Esophagus squamous epithelium (tissue), 5 donors: ENCODE results near the gene SLC9A9. TPM values are rescaled to one million over a fixed set of nuclear protein-coding genes. Genes with fewer than 3 reads are reported as not detected.

Experiments used
- DNase-seq: peaks from one replicate; lab custom pipeline; 2025; lab: John Stamatoyannopoulos, UW
- H3K27ac ChIP-seq, 4 donors: fragments of 200-600 bp; sonication (generic); one replicate each; pipeline ENCODE4 v1.5.1; 2016 to 2019; ENCODE audit warnings: mild to moderate bottlenecking in 1 of 4
- H3K27me3 ChIP-seq, 4 donors: fragments of 200-600 bp; sonication (generic); 1 replicate in 3 of 4; 2 replicates in 1 of 4; pipeline versions ENCODE4 v1.5.1 to v1.6.0; 2017 to 2021; ENCODE audit warnings: antibody characterized with exemption in 1 of 4
- H3K36me3 ChIP-seq, 3 donors: fragments of 200-600 bp; sonication (generic); one replicate each; pipeline ENCODE4 v1.5.1; 2016 to 2019
- H3K4me1 ChIP-seq, 3 donors: fragments of 200-600 bp; sonication (generic); one replicate each; pipeline ENCODE4 v1.5.1; 2017 to 2019
- H3K4me3 ChIP-seq, 4 donors: fragments of 200-600 bp; sonication (generic); 1 replicate in 3 of 4; 2 replicates in 1 of 4; pipeline ENCODE4 v1.5.1; 2016 to 2019; ENCODE audit warnings: mild to moderate bottlenecking in 2 of 4, moderate library complexity in 1 of 4
- H3K9me3 ChIP-seq, 3 donors: fragments of 200-600 bp; sonication (generic); one replicate each; pipeline ENCODE4 v1.5.1; 2016 to 2019
- POLR2A ChIP-seq, 4 donors: fragments of 450-650 bp; IDR thresholded peaks; one replicate each; pipeline ENCODE4 v1.6.1; 2017; ENCODE audit warnings: antibody characterized with exemption in 4 of 4, mild to moderate bottlenecking in 4 of 4, moderate library complexity in 3 of 4
- WGBS, 2 donors: methylation state at CpG; one replicate each; pipeline ENCODE4 v1.1.5; 2018; 5-methylcytosine and 5-hydroxymethylcytosine counted together
- intact Hi-C: fragments of 100-400 bp; cut with DNase I; formaldehyde crosslinking; loops from one replicate; pipeline ENCODE4 v1.15.0; 2022
- total RNA-seq, 4 donors: library from RNA; depleted of rRNA; stranded (reverse); fragments of >200 nt; gene quantifications; one replicate each; pipeline ENCODE4 v1.1.0, GENCODE V29; 2016
- TF ChIP-seq, protein P1 (sequence below), 6 experiments: fragments of 450-650 bp in 4 of 6; fragments of 200-600 bp in 2 of 6; sonication (generic) in 2 of 6; IDR thresholded peaks; one replicate each; pipeline ENCODE4 v1.5.1; 2016 to 2019; ENCODE audit warnings: antibody characterized with exemption in 6 of 6, mild to moderate bottlenecking in 4 of 6, moderate library complexity in 4 of 6
- donor health status: DM: yes; HTN: yes; CAD: no.

SLC9A9 gene
- total RNA-seq, 4 donors from 2014 or later, result 11.2 to 22.3 (median 18.9) TPM

GRCh38 chr3:143736205-143736997 is 111.9 kb downstream of the SLC9A9 start:
- WGBS, 2 donors, result 30 to 51% methylated on average over 5 of the region's 5 CpGs

GRCh38 chr3:143731776-143732175 is 116.5 kb downstream of the SLC9A9 start:
- H3K36me3 ChIP-seq, result no peaks in the 10 kb centered on the region
- DNase-seq, result no peak
- H3K4me1 ChIP-seq, result peaks cover 0 to 7% (median 0%) of the 10 kb centered on the region in 3 donors
- intact Hi-C loops, result no loop called here
- H3K27me3 ChIP-seq, result no peaks in the 10 kb centered on the region
- no peak overlapping the region for H3K27ac ChIP-seq
- 69 to 84% methylated on average over 2 of the region's 2 CpGs for WGBS, 2 donors
- H3K9me3 ChIP-seq, result no peaks in the 10 kb centered on the region
- TF ChIP-seq, protein P1, sequence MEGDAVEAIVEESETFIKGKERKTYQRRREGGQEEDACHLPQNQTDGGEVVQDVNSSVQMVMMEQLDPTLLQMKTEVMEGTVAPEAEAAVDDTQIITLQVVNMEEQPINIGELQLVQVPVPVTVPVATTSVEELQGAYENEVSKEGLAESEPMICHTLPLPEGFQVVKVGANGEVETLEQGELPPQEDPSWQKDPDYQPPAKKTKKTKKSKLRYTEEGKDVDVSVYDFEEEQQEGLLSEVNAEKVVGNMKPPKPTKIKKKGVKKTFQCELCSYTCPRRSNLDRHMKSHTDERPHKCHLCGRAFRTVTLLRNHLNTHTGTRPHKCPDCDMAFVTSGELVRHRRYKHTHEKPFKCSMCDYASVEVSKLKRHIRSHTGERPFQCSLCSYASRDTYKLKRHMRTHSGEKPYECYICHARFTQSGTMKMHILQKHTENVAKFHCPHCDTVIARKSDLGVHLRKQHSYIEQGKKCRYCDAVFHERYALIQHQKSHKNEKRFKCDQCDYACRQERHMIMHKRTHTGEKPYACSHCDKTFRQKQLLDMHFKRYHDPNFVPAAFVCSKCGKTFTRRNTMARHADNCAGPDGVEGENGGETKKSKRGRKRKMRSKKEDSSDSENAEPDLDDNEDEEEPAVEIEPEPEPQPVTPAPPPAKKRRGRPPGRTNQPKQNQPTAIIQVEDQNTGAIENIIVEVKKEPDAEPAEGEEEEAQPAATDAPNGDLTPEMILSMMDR (IDR thresholded peaks at IDR 0.05), result no peak
- TF ChIP-seq POLR2A (IDR thresholded peaks at IDR 0.05), result no peak
- H3K4me3 ChIP-seq, result no peak overlapping the region

More at GRCh38 chr3:143736205-143736997, 111.9 kb downstream of the SLC9A9 start:
- Histone ChIP-seq H3K36me3 (no peaks in the 10 kb centered on the region), H3K4me3 (no peak overlapping the region), H3K4me1 (peaks cover 0 to 11% (median 0%) of the 10 kb centered on the region in 3 donors), H3K27me3 (no peaks in the 10 kb centered on the region), H3K9me3 (peaks cover 0 to 5% (median 0%) of the 10 kb centered on the region in 3 donors), H3K27ac (no peak overlapping the region)
- no peak for DNase-seq
- TF ChIP-seq POLR2A (IDR thresholded peaks at IDR 0.05), result no peak
- TF ChIP-seq, protein P1 (IDR thresholded peaks at IDR 0.05), result no peak
- intact Hi-C loops, result no loop called here

GRCh38 chr3:143731320-143731719 is 116.9 kb downstream of the SLC9A9 start:
- Histone ChIP-seq H3K4me1 (peaks cover 0 to 5% (median 0%) of the 10 kb centered on the region in 3 donors), H3K36me3 (no peaks in the 10 kb centered on the region), H3K27me3 (no peaks in the 10 kb centered on the region), H3K9me3 (no peaks in the 10 kb centered on the region), H3K27ac (no peak overlapping the region), H3K4me3 (no peak overlapping the region)
- intact Hi-C loops, result no loop called here
- TF ChIP-seq, protein P1 (IDR thresholded peaks at IDR 0.05), result no peak
- no peak for TF ChIP-seq POLR2A (IDR thresholded peaks at IDR 0.05)
- WGBS, 2 donors, result 92 to 100% methylated on average over 1 of the region's 1 CpG
- no peak for DNase-seq

DNA sequence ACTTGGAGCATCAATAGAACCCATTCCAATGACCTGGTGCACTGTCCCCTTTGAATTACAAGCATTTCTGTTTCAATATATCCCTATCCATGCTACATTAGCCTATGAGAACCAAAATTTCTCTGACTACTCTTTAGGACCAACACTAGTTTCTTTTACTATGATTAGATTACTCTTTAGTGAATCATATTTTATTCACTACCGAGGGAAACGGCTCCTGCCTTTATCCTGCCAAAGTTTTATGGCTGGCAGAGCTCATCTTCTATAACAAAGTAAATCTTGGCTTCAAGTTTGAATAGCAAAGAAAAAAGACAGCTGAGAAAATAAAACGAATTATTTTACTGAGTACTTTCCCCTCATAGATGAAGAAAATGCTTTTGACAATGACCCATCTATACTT is 120.9 kb downstream of the SLC9A9 start:
- Histone ChIP-seq H3K9me3 (no peaks in the 10 kb centered on the region), H3K27me3 (no peaks in the 10 kb centered on the region), H3K4me1 (peaks cover 0 to 5% (median 0%) of the 10 kb centered on the region in 3 donors), H3K36me3 (no peaks in the 10 kb centered on the region), H3K27ac (no peak overlapping the region), H3K4me3 (no peak overlapping the region)
- WGBS, 2 donors, result 18 to 24% methylated on average over 3 of the region's 3 CpGs
- TF ChIP-seq, protein P1 (IDR thresholded peaks at IDR 0.05), result no peak
- TF ChIP-seq POLR2A (IDR thresholded peaks at IDR 0.05), result no peak
- no peak for DNase-seq
- intact Hi-C loops, result no loop called here

DNA sequence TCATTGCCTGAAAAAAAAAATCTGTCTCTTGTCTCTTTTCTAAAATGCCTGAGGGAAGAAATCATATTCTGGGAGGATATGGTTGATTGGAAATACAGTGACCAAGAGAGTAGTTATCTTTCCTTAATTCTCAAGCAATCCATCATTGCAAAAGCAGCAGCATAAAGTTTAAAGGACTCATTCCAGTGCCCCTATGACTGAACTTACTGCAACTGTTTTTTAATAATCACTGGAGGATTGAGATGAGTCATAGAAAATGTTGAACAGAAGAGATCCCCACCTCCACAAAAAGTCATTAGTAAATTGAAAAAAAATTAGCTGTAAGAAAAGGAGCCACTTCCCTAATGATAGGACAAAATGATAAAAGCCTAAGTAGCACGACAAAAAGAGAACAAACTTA is 121.5 kb downstream of the SLC9A9 start:
- no peak for DNase-seq
- Histone ChIP-seq H3K27ac (no peak overlapping the region), H3K27me3 (no peaks in the 10 kb centered on the region), H3K4me3 (no peak overlapping the region), H3K9me3 (no peaks in the 10 kb centered on the region), H3K4me1 (peaks cover 0 to 5% (median 0%) of the 10 kb centered on the region in 3 donors), H3K36me3 (no peaks in the 10 kb centered on the region)
- 24 to 26% methylated on average over 1 of the region's 1 CpG for WGBS, 2 donors
- TF ChIP-seq, protein P1 (IDR thresholded peaks at IDR 0.05), result no peak
- TF ChIP-seq POLR2A (IDR thresholded peaks at IDR 0.05), result no peak
- intact Hi-C loops, result no loop called here
